Measurements from ENCODE around the gene SOST.

SOST gene

GRCh38 chr17:43750153-43750552, 8.4 kb downstream of the SOST start:
- TF ChIP-seq ZFP30 (CRISPR knock-in tag; IDR thresholded peaks at IDR 0.05), result no peak
- no peak for ATAC-seq

GRCh38 chr17:43745541-43745940, 13.1 kb downstream of the SOST start:
- ATAC-seq, result no peak
- no peak for TF ChIP-seq ISL1 (CRISPR knock-in tag; IDR thresholded peaks at IDR 0.05)
- TF ChIP-seq SNAI2 (CRISPR knock-in tag; IDR thresholded peaks at IDR 0.05), result no peak
- TF ChIP-seq ZFP30 (CRISPR knock-in tag; IDR thresholded peaks at IDR 0.05), result no peak
- no peak for TF ChIP-seq TOX (CRISPR knock-in tag; IDR thresholded peaks at IDR 0.05; ENCODE audit: borderline replicate concordance)
- no peak for TF ChIP-seq RARB (CRISPR knock-in tag; IDR thresholded peaks at IDR 0.05)
- no peak for TF ChIP-seq OSR1 (CRISPR knock-in tag; IDR thresholded peaks at IDR 0.05)

- no peak for ATAC-seq
- no peak for TF ChIP-seq POU6F1 (CRISPR knock-in tag; IDR thresholded peaks at IDR 0.05; ENCODE audit: borderline replicate concordance, low read depth)
These were observed 17.0 kb downstream of the SOST start for GRCh38 chr17:43741636-43742035.

DNA sequence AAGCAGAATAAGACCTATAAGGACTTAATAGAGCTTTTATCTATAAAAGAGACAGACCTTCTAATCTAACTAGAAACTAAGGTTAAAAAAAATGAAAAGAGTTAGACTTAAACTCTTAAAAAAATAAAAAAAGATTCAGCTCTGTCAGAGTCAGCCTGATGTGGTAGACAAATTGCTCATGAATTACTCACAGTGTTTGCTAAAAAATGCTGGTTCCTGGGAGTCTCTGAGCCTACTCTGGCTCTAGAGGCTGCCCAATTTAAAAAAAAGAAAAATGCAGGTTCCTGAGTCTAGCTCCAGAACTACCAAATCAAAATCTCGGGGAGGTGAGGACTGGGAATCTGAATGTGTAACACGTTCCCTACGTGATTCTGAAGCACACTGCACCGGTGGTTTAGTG, 18.1 kb downstream of the SOST start:
- peak; percentile 78 for ATAC-seq
- no peak for TF ChIP-seq ZNF565 (CRISPR knock-in tag; conservative IDR thresholded peaks at IDR 0.05; ENCODE audit: low read depth)

DNA sequence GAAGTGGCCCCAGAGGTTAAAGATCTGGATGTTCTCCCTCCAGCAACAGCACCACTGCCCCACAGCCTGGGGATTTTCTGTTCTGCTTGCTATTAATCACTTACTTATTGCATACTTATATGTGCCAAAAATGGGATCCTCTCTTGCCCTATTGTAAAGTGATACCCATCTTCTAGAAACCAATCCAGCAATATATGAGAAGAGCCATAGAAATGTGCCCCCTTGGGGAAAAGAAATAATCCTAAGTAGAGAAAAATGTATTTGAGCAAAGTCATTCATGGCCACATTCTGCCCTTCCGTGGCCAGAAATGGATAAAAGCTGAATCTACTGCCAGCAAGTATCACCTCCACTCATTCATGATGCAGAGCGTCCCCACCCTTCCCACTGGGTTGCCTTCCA, 20.9 kb downstream of the SOST start:
- no peak for ATAC-seq
- no peak for TF ChIP-seq CSDC2 (CRISPR knock-in tag; IDR thresholded peaks at IDR 0.05)
- TF ChIP-seq ESRRG (CRISPR knock-in tag; IDR thresholded peaks at IDR 0.05), result no peak
- no peak for TF ChIP-seq ZFP30 (CRISPR knock-in tag; IDR thresholded peaks at IDR 0.05)
- no peak for TF ChIP-seq ISL1 (CRISPR knock-in tag; IDR thresholded peaks at IDR 0.05)
- no peak for TF ChIP-seq SNAI2 (CRISPR knock-in tag; IDR thresholded peaks at IDR 0.05)
- TF ChIP-seq CSRNP3 (CRISPR knock-in tag; IDR thresholded peaks at IDR 0.05), result no peak
- TF ChIP-seq ZC3H10 (CRISPR knock-in tag; IDR thresholded peaks at IDR 0.05), result no peak
- no peak for TF ChIP-seq GLIS3 (CRISPR knock-in tag; IDR thresholded peaks at IDR 0.05)
- TF ChIP-seq TOX (CRISPR knock-in tag; IDR thresholded peaks at IDR 0.05; ENCODE audit: borderline replicate concordance), result no peak

- TF ChIP-seq ESRRG (CRISPR knock-in tag; IDR thresholded peaks at IDR 0.05) (no peak), ISL1 (CRISPR knock-in tag; IDR thresholded peaks at IDR 0.05) (no peak)
- no peak for ATAC-seq
These were observed 22.2 kb downstream of the SOST start for GRCh38 chr17:43736389-43736788.

- TF ChIP-seq ESRRG (CRISPR knock-in tag; IDR thresholded peaks at IDR 0.05) (no peak), CSDC2 (CRISPR knock-in tag; IDR thresholded peaks at IDR 0.05) (no peak), CSRNP3 (CRISPR knock-in tag; IDR thresholded peaks at IDR 0.05) (no peak), TOX (CRISPR knock-in tag; IDR thresholded peaks at IDR 0.05; ENCODE audit: borderline replicate concordance) (no peak), ZFP3 (CRISPR knock-in tag; IDR thresholded peaks at IDR 0.05) (no peak), ISL1 (CRISPR knock-in tag; IDR thresholded peaks at IDR 0.05) (no peak), GLIS3 (CRISPR knock-in tag; IDR thresholded peaks at IDR 0.05) (no peak), POU6F1 (CRISPR knock-in tag; IDR thresholded peaks at IDR 0.05; ENCODE audit: borderline replicate concordance, low read depth) (no peak), RARB (CRISPR knock-in tag; IDR thresholded peaks at IDR 0.05) (no peak), ZNF8 (CRISPR knock-in tag; IDR thresholded peaks at IDR 0.05) (no peak)
- TF ChIP-seq, protein P1, sequence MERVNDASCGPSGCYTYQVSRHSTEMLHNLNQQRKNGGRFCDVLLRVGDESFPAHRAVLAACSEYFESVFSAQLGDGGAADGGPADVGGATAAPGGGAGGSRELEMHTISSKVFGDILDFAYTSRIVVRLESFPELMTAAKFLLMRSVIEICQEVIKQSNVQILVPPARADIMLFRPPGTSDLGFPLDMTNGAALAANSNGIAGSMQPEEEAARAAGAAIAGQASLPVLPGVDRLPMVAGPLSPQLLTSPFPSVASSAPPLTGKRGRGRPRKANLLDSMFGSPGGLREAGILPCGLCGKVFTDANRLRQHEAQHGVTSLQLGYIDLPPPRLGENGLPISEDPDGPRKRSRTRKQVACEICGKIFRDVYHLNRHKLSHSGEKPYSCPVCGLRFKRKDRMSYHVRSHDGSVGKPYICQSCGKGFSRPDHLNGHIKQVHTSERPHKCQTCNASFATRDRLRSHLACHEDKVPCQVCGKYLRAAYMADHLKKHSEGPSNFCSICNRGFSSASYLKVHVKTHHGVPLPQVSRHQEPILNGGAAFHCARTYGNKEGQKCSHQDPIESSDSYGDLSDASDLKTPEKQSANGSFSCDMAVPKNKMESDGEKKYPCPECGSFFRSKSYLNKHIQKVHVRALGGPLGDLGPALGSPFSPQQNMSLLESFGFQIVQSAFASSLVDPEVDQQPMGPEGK (CRISPR knock-in tag; IDR thresholded peaks at IDR 0.05; ENCODE audit: borderline replicate concordance), result no peak
- ATAC-seq, result peak; percentile 73
These were observed 24.2 kb downstream of the SOST start for GRCh38 chr17:43734376-43734775.
